Gastrocnemius medialis (tissue), 4 donors: ENCODE data around the gene NEDD4L.
A peak's percentile ranks its signal among the peaks of the same experiment; 100 is the strongest.

Source experiments
- POLR2A ChIP-seq, 2 donors: fragments of 450-650 bp; IDR thresholded peaks; one replicate each; pipeline ENCODE4 v1.6.1; 2017; ENCODE audit warnings: antibody characterized with exemption in 2 of 2, mild to moderate bottlenecking in 2 of 2, moderate library complexity in 2 of 2
- TF ChIP-seq, protein P1 (sequence below), 5 experiments: fragments of 450-650 bp in 3 of 5; fragments of 200-600 bp in 2 of 5; sonication (generic) in 2 of 5; IDR thresholded peaks in 4 of 5; conservative IDR thresholded peaks in 1 of 5; 1 replicate in 4 of 5; 2 replicates in 1 of 5; pipeline ENCODE4 v1.5.1; 2016 to 2019; ENCODE audit warnings: antibody characterized with exemption in 5 of 5, mild to moderate bottlenecking in 3 of 5, moderate library complexity in 3 of 5

DNA sequence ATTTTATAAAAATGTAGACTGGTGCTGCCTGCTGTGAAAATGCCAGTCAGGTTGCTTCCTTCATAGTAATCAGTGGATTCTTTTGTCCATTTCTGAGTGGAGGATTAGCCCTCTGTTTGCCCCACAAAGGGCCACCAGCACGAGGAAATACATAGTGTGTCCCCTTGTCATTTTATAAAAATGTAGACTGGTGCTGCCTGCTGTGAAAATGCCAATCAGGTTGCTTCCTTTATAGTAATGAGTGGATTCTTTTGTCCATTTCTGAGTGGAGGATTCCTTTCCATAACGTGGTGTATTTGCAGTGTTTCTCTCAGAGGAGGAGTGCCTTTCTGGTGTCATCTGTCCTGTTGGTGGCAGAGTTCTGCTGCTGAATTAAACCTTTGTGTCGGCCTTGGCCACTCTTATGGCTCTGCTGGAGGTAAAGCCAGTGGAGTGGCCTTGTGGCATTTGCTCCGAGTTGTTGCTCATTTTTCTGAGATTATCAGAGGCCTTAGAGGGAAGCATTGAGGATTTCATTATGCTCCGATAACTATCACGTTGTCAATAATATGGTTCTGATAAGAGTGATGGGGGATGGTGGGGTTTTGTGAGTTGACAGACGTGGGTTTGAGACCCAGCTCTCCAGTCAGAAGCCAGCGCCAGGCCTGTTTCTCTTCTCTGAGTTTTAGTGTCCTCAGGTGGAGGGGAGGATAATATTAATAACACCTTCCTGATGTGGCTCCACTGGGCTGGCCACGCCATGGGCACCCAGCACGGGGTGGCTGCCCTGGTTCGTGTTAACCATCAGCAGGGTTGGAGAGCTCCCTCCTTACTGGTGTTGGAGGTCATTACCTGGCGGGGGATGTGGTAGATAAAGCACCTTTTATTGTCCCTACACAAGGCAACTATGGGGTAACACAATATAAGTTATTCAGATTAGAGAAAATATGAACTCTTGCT is 96.6 kb downstream of the NEDD4L start:
- TF ChIP-seq, protein P1, sequence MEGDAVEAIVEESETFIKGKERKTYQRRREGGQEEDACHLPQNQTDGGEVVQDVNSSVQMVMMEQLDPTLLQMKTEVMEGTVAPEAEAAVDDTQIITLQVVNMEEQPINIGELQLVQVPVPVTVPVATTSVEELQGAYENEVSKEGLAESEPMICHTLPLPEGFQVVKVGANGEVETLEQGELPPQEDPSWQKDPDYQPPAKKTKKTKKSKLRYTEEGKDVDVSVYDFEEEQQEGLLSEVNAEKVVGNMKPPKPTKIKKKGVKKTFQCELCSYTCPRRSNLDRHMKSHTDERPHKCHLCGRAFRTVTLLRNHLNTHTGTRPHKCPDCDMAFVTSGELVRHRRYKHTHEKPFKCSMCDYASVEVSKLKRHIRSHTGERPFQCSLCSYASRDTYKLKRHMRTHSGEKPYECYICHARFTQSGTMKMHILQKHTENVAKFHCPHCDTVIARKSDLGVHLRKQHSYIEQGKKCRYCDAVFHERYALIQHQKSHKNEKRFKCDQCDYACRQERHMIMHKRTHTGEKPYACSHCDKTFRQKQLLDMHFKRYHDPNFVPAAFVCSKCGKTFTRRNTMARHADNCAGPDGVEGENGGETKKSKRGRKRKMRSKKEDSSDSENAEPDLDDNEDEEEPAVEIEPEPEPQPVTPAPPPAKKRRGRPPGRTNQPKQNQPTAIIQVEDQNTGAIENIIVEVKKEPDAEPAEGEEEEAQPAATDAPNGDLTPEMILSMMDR (IDR thresholded peaks at IDR 0.05 in 4 of 5, conservative IDR thresholded peaks at IDR 0.05 in 1 of 5), result peak in 1 of 5 experiments; percentile 22
- no peak for TF ChIP-seq POLR2A (IDR thresholded peaks at IDR 0.05)
